A673 (cell line): Measurements from ENCODE around the gene CACNG5.

Source experiments
- EZH2 ChIP-seq: fragments of 200-600 bp; sonication (generic); IDR thresholded peaks from 2 replicates; pipeline ENCODE4 v1.6.1; 2017; ENCODE audit warnings: borderline replicate concordance, low read depth, mild to moderate bottlenecking, mixed read lengths, antibody characterized with exemption, low read length; ENCODE audit not compliant: poor library complexity, severe bottlenecking
- TF ChIP-seq, protein P1 (sequence below): fragments of 300-800, 200-600 bp; sonication (generic); conservative IDR thresholded peaks from 2 replicates; pipeline ENCODE4 v1.5.1; 2017; ENCODE audit warnings: low read depth, mild to moderate bottlenecking, antibody characterized with exemption, low read length, moderate library complexity, mixed read lengths

DNA sequence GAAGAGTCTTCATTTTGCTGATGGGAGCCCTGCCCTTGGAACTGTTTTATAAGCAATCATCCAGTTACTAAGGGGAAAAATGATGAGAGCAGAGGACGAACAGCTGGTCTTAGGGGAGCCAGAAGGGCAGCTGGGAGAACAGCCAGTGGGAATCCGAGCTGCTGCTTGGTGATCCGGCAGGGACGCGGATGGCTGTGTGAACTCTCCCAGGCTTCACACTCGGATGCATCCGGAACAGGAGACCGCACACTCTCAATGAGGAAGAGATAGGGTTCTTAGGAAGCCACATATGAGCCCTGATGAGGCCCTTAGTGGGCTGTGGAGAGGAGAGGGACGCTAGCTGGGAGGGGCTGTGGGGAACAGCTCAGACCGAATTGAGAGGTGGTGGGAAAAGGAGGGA lies 5.0 kb upstream of the CACNG5 start:
- TF ChIP-seq EZH2, result no peak
- TF ChIP-seq, protein P1, sequence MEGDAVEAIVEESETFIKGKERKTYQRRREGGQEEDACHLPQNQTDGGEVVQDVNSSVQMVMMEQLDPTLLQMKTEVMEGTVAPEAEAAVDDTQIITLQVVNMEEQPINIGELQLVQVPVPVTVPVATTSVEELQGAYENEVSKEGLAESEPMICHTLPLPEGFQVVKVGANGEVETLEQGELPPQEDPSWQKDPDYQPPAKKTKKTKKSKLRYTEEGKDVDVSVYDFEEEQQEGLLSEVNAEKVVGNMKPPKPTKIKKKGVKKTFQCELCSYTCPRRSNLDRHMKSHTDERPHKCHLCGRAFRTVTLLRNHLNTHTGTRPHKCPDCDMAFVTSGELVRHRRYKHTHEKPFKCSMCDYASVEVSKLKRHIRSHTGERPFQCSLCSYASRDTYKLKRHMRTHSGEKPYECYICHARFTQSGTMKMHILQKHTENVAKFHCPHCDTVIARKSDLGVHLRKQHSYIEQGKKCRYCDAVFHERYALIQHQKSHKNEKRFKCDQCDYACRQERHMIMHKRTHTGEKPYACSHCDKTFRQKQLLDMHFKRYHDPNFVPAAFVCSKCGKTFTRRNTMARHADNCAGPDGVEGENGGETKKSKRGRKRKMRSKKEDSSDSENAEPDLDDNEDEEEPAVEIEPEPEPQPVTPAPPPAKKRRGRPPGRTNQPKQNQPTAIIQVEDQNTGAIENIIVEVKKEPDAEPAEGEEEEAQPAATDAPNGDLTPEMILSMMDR, result no peak
